HG03439 (cell line): ENCODE data around the gene NUTM1.

ENCODE experiments used
- ATAC-seq: cut with Tn5 transposase; IDR thresholded peaks from one replicate; pipeline ENCODE4 v1.9.1; 2021; ENCODE audit warnings: mild to moderate bottlenecking, moderate library complexity; ENCODE audit not compliant: unreplicated experiment

The NUTM1 gene

GRCh38 chr15:34342737-34343575 is at the start of gene NUTM1, which contains the start of gene NOP10:
Gene NUTM1 (plus strand): TSS chr15:34343315. CDS start chr15:34343697, 382 bp downstream.
Gene NOP10 (minus strand): TSS chr15:34343136. CDS start chr15:34343073, 63 bp downstream.
- peak; percentile 81 for ATAC-seq

GRCh38 chr15:34297059-34297458 is 46.1 kb upstream of the NUTM1 start:
- no peak for ATAC-seq

- no peak for ATAC-seq
Measured at GRCh38 chr15:34301058-34301457, 42.1 kb upstream of the NUTM1 start.

GRCh38 chr15:34304613-34305012 is 38.5 kb upstream of the NUTM1 start:
- ATAC-seq: no peak

DNA sequence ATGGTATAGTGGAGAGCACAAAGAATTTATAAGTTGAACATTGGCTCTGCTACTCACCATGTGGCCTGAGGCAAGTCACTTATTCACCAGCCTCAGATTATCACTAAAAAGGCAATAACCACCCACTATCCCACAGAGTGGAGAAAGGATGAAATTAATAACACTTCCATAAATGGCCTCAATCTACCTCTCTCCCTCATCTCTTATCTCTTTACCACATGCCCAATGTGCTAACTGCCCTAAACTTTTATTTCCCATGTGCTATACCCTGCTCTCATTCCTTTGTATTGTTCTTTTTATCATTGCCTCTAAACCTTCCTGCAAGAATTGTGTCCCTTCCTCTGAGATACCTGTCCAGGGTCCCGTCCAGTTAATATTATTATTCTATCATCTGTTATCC is 31.6 kb upstream of the NUTM1 start:
- no peak for ATAC-seq

DNA sequence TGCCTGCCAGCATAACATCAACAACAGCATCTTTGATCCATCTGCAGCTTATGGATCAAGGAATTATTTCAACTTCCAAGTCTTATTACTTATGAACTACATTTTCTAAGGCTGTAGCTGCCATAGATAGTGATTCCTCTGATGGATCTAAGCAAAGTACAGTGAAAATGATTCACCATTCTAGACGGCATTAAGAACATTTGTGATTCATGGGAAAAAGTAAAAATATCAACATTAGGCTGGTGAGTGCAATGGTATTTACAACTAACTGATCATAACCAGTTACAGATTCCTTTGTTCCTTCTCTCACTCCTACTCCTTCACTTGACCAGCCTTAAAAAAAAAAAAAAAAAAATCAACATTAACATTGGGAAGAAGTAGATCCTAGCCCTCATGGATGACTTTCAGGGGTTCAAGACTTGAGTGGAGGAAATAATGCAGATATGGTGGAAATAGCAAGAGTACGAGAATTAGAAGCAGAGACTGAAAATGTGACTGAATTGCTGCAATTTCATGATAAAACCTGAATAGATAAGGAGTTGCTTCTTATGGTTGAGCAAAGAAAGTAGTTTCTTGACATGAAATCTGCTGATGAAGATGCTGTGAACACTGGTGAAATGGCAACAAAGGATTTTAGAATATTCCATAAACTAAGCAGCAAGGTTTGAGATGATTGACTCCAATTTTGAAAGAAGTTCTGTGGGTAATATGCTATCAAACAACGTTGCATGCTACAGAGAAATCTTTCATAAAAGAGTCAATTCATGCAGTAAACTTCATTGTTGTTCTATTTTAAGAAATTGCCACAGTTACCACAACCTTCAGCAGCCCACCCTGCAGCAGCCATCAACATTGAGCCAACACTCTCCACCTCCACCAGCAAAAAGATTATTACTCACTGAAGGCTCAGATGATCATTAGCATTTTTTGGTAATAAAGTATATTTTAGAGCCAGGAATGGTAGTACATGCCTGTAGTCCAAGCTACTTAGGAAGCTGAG is 28.3 kb upstream of the NUTM1 start:
- ATAC-seq: no peak

DNA sequence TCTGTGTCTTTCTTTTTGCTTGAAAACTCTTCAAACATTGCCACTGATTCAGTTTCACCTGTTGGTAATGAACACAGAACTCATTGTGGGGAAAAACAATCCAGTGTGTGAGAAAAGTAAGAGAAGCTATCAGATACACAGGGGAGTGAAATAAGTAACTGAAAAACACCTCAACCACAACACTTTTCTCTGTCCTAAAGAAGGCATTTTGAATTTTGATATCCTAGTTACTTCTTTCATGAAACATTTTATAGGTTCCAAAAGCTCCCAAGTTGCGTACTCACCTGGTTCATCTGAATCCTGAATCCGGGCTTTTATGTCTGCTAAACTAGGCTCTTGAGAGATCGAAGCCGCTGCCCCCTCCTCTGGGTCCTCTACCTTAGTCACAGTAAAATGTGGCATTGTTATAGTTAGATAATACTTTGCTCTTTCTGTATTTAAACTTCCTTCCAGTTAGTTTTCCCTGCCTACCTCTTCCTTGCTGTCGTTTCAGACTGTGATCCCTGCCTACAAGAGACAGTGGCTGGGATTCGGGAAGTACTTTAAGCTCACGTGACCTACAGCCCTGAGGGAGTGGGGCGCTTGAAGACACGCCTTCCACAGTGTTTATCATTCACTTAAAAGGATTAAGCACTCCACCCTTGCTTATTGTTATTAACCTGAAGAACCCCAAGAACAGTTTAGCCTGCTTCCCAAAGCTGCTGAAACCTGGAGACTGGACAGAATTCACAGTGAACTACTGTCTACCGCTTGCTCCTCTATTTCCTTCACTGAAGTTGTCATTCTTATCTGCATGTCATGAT is 24.6 kb upstream of the NUTM1 start:
- ATAC-seq: peak; percentile 68

DNA sequence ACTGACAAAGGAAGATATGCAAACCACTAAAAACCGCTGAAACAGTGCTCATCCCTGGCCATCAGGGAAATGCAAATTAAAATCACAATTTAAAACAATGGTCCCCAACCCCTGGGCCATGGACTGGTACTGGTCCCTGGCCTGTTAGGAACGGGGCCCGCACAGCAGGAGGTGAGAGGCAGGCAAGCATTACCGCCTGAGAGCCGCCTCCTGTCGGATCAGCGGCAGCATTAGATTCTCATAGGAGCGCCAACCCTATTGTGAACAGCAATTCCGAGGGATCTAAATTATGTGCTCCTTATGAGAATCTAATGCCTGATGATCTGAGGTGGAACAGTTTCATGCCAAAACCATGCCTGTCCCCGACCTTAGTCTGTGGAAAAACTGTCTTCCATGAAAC is 19.9 kb upstream of the NUTM1 start:
- ATAC-seq: no peak

DNA sequence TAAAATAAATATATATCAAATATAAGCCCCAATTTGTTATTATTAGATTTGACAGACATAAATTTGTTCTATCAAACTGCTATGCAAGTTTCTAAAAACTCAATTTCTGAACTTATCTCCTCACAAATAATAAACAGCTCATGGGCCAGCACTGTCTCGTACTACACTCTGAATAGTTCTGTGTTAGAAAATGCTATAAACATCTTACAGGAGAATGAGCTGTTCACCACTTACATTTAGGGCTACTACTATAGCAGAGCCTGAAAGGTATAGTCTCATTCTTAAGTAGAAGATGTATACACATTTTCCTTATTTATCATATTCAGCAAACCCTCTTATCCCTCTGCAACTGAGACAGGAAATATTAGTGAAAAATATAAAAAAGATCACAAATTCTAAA is 18.2 kb upstream of the NUTM1 start:
- no peak for ATAC-seq

GRCh38 chr15:34325368-34325767 is 17.7 kb upstream of the NUTM1 start:
- ATAC-seq: no peak

DNA sequence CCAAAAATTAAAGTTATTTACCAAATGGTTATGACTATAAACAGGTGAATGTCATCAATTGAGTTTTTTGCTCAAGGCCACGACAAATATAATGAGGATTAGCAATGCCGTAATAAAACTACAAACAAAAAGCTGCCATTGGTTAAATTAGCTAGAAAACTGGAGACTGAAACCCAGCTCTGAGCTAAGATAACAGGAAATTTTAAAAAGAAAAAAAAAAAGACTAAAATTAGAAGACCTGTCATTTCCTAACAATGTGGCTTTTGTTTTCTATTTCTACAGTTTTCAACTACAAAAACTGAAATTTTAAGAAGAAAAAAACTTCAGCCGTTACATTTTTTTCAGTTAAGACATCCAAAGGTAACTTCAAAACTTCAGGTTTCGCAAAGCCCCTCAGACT is 15.2 kb upstream of the NUTM1 start:
- ATAC-seq: peak; percentile 34

- no peak for ATAC-seq
Measured at GRCh38 chr15:34329006-34329405, 14.1 kb upstream of the NUTM1 start.

DNA sequence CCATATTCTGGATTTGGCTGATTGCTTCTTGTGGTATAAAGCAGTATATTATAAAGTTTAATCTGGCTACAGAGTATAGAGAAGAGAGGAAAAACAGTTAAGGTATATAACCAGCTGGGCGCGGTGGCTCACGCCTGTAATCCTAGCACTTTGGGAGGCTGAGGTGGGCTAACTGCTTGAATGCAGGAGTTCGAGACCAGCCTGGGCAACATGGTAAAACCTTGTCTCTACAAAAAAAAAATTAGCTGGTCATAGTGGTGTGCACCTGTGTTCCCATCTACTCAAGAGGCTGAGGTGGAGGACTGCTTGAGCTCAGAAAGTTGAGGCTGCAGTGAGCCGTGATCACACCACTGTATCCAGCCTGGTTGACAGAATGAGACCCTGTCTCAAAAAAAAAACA is 12.8 kb upstream of the NUTM1 start:
- no peak for ATAC-seq

DNA sequence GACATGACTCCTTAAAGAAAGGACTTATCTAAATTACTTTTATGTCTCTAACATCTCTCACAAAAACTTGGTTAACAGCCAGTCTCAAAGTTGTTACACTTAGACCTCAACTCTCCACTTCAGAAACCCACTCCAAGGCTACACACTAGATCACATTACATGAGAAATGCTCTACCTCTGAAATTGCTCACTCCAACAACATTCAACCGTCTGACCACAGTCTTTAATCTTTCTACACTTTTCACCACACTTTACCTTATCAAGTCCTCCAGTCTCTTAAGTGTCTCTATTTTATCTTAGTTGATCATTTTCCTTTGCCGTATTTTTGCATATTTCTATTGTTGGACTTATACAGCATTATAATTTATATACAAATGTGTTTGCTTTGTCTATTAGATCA is 11.3 kb upstream of the NUTM1 start:
- ATAC-seq: no peak

GRCh38 chr15:34332553-34333120 is 10.5 kb upstream of the NUTM1 start:
- ATAC-seq: no peak

GRCh38 chr15:34334672-34335071 is 8.4 kb upstream of the NUTM1 start:
- no peak for ATAC-seq

GRCh38 chr15:34335176-34336032 is 7.7 kb upstream of the NUTM1 start:
- ATAC-seq: no peak

- no peak for ATAC-seq
Measured at GRCh38 chr15:34336231-34336990, 6.7 kb upstream of the NUTM1 start.
